Stomach (tissue), 4 donors: ENCODE results near the gene RNASET2.

Experiments
- POLR2A ChIP-seq, 4 donors: fragments of 450-650 bp; IDR thresholded peaks; one replicate each; pipeline ENCODE4 v1.6.1; 2016; ENCODE audit warnings: antibody characterized with exemption in 4 of 4, control low read depth in 2 of 4, mild to moderate bottlenecking in 1 of 4, moderate library complexity in 1 of 4
- POLR2AphosphoS5 ChIP-seq, 3 donors: sonication (generic); formaldehyde crosslinking; IDR thresholded peaks; one replicate each; pipeline ENCODE4 v1.6.1; 2016; ENCODE audit warnings: antibody characterized with exemption in 3 of 3
- TF ChIP-seq, protein P1 (sequence below), 7 experiments: fragments of 450-650 bp in 4 of 7; fragments of 200-600 bp in 3 of 7; sonication (generic) in 3 of 7; IDR thresholded peaks; one replicate each; pipeline ENCODE4 v1.5.1; 2016 to 2019; ENCODE audit warnings: antibody characterized with exemption in 7 of 7, control low read depth in 2 of 7, mild to moderate bottlenecking in 1 of 7

GRCh38 chr6:166977621-166978525 lies 21.5 kb upstream of the RNASET2 start:
- TF ChIP-seq POLR2AphosphoS5 (IDR thresholded peaks at IDR 0.05), result no peak
- TF ChIP-seq, protein P1, sequence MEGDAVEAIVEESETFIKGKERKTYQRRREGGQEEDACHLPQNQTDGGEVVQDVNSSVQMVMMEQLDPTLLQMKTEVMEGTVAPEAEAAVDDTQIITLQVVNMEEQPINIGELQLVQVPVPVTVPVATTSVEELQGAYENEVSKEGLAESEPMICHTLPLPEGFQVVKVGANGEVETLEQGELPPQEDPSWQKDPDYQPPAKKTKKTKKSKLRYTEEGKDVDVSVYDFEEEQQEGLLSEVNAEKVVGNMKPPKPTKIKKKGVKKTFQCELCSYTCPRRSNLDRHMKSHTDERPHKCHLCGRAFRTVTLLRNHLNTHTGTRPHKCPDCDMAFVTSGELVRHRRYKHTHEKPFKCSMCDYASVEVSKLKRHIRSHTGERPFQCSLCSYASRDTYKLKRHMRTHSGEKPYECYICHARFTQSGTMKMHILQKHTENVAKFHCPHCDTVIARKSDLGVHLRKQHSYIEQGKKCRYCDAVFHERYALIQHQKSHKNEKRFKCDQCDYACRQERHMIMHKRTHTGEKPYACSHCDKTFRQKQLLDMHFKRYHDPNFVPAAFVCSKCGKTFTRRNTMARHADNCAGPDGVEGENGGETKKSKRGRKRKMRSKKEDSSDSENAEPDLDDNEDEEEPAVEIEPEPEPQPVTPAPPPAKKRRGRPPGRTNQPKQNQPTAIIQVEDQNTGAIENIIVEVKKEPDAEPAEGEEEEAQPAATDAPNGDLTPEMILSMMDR (IDR thresholded peaks at IDR 0.05), result no peak
- no peak for TF ChIP-seq POLR2A (IDR thresholded peaks at IDR 0.05)
